Raji (cell line): Measurements from ENCODE around the gene PLXNC1.

Experiments used
- POLR2A ChIP-seq: IDR thresholded peaks from 2 replicates; pipeline ENCODE4 v1.6.1; 2011; ENCODE audit warnings: low read depth, low read length, control low read depth; ENCODE audit not compliant: insufficient read depth

PLXNC1 gene

GRCh38 chr12:94178882-94179281, 30.5 kb downstream of the PLXNC1 start:
- TF ChIP-seq POLR2A = no peak

DNA sequence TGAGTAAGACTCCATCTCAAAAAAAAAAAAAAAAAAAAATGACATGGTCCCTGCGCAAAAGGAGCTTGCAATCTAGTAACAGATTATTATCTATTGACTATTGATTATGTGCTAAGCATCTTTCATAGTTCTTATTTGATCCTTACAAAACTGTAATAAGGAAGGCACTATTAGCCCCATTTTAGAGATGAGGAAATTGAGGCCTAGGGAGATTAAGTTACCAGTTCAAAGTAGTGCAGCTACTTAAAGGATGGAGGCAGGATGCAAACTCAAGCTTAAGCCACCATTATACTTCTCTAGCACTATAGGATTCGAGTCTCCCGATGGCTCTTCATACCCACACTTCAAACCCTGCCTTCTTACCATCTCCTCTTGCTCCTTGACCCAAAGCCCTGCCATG, 31.3 kb downstream of the PLXNC1 start:
- no peak for TF ChIP-seq POLR2A

GRCh38 chr12:94180558-94181296, 32.4 kb downstream of the PLXNC1 start:
- no peak for TF ChIP-seq POLR2A

DNA sequence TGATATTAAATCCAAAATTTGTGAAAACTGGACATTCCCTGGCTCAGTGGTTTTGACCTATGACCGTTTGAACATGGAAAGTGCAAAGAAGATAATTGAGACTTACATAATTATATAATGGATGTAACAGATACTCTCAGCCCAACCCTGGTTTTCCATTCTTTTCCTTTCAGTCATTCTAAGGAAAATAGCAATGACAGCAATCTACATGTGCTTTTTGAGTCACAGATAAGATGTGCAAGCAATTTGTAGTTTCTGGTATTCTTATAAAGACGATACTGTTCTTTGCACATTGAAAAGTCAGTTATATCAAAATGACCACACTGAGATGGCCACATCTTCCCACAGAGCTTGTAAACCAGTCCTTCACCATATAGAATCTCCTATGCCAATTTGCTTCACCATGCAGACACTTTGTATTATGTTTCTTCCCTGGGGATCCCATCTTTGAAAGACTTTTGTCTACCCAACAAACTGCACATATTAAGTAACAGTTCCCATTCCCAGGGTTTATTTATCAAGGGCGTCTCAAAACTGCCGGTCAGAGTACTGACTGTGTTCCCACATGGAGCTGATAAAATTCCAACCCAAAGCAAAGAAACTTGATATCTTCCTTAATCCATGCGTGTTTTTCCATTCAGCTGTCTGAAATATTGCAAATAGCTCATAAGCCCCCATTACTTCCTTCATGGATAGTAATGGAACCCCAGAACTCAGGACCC, 34.8 kb downstream of the PLXNC1 start:
- no peak for TF ChIP-seq POLR2A

GRCh38 chr12:94183708-94184379, 35.5 kb downstream of the PLXNC1 start:
- TF ChIP-seq POLR2A = no peak

DNA sequence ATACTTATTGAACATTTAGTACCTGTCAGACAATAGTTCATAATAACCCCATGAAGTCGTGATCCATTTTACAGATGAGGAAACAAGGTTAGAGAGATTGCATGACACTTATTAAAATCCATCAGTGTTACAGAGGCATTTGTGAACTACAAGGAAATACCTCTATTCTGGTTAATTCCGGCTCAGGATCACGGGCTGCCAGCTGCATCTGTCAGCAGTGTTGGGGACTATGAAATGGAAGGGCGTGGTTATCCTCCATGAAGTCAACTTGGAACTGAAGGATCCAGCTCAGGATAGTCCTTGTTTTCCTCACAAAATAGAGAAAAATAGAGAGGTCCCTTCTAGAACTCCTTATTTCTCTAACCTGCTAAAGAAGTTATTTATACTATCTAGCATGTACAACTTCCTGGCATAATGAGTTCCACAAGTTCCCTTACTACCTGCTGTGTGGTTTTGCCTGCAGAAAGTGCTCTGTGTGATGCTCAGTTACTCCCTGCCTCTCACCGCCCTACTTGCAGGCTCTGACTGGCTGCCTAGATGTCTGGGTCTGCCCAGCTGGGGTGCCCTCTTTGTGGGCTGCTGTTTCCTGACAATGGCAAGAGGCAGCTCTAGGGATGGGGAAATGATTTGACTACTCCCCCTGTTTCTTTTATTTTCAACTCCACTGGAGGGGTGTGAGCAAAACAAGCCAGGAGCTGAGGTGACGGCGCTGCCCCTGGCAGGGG, 36.8 kb downstream of the PLXNC1 start:
- no peak for TF ChIP-seq POLR2A

DNA sequence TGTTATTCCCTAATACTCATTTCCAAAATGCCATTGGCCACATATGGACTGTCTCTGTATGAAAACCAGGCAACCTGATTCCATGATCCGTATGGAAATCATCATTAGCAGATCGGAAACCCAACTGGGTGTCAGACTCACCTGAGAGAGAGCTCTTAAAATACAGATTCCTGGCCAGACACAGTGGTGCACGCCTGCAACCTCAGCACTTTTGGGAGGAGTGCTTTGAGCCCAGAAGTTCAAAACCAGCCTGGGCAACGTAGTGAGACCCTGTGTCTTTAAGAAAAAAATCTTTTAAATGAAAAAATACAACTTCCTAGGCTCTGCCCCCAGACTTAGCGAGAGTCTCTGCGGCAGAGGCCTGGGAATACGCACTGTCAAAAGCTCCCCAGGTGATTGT, 37.4 kb downstream of the PLXNC1 start:
- no peak for TF ChIP-seq POLR2A

GRCh38 chr12:94186278-94187241, 38.2 kb downstream of the PLXNC1 start:
- TF ChIP-seq POLR2A = no peak

GRCh38 chr12:94187361-94187760, 39.0 kb downstream of the PLXNC1 start:
- TF ChIP-seq POLR2A = no peak

DNA sequence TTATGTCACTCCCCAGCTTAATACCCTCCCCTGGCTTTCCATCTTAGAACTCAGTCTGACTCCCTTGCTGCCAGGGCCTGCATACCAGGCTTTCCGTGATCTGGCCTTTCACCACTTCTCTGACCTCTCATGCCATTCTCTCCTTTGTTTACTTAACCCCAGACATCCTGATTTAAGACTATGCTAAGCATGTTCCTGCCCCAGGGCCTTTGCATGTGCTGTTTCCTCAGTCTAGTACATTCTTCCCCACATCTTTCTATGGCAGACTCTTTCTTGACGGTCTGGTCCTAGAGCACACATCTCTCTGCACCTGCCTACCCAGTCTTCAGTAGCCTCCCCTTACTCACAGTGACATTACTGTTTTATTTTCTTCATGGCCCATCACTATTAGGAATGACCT, 42.2 kb downstream of the PLXNC1 start:
- TF ChIP-seq POLR2A = no peak

DNA sequence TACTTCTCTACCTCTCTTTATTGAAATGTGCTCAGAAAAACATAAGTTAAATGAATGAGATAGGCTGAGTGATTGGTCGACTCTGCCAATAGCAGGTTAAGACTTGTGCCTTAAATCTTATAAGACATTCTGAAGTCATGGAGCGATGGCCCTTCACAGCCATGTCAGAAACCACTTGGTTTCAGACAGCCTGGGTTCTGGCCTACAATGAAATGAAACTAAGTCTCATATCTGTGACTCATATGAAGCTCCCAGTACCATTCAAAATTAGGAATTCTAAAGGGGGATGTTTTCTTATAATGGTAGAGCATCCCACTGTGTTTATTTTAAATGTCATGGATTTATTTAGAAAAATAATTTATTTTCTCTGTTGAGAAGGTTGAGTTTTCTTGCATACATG, 42.6 kb downstream of the PLXNC1 start:
- no peak for TF ChIP-seq POLR2A

DNA sequence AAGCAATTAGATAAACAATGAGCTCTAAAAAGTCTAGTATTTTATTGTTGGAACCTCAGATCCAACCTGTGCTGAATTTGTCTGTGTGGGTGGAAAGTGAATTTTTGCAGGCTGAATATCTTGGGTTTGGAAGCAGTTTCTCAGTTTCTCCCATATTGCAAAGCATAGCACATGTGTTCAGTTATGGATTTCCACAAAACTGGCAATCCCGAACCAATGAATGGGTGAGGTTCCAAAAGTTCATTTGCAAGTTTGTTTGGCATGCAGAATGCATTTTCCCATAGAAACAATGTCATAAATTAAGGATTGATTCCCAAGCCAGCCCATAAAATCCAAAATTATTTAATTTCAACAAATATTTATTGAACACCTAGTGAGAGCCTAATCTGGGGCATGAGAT, 43.4 kb downstream of the PLXNC1 start:
- TF ChIP-seq POLR2A = no peak

DNA sequence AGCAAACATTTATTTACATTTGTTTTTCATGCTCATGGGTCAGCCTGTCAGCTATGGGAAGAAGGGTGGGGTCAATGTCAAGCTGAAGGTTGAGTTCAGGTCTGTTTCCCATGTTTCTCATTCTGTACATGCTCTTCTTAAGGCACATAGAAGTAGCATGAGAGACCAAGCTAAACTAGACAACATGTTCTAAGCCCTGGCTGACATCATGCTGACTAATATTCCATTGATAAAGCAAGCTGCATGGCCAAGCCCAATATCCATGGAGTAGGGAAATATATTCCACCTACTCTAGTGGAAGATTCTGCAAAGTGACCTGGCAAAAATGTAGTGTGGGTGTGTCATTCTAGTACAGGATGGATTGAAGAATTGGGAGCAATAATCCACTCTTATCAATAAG, 44.1 kb downstream of the PLXNC1 start:
- no peak for TF ChIP-seq POLR2A

- TF ChIP-seq POLR2A = no peak
Observed at GRCh38 chr12:94193168-94193567, 44.8 kb downstream of the PLXNC1 start.
